K562 (cell line): ENCODE results near the gene AIM2. TPM values are rescaled to one million over a fixed set of nuclear protein-coding genes. Genes with fewer than 3 reads are reported as not detected.

Experiments
- DMBX1 ChIP-seq: fragments of 250-450 bp; sonication (Bioruptor Pico); IDR thresholded peaks from 2 replicates; pipeline ENCODE4 v1.8.0; 2022; ENCODE audit warnings: inconsistent platforms, mild to moderate bottlenecking, moderate library complexity, borderline replicate concordance
- GABPA ChIP-seq: fragments of 200-800 bp; sonication (Bioruptor generic); conservative IDR thresholded peaks from 2 replicates; pipeline ENCODE4 v1.6.1; 2016; ENCODE audit warnings: low read depth, missing genetic modification characterization, missing compliant biosample characterization
- GABPB2 ChIP-seq: fragments of 250-450 bp; sonication (Bioruptor Pico); conservative IDR thresholded peaks from 2 replicates; pipeline ENCODE4 v1.5.1; 2021; ENCODE audit warnings: mild to moderate bottlenecking
- NFRKB ChIP-seq: fragments of 450-650 bp; IDR thresholded peaks from 2 replicates; pipeline ENCODE4 v1.6.1; 2016; ENCODE audit warnings: low read depth
- NR0B1 ChIP-seq: fragments of 450-650 bp; IDR thresholded peaks from one replicate; pipeline ENCODE4 v1.6.1; 2018; ENCODE audit warnings: mild to moderate bottlenecking, moderate library complexity; ENCODE audit not compliant: partially characterized antibody
- NR2C1 ChIP-seq, 2 experiments: fragments of 450-650 bp; IDR thresholded peaks; 2 replicates each; pipeline ENCODE4 v1.6.1; 2017; ENCODE audit warnings: mild to moderate bottlenecking in 2 of 2, antibody characterized with exemption in 1 of 2, inconsistent platforms in 1 of 2, missing compliant biosample characterization in 1 of 2, missing genetic modification characterization in 1 of 2
- PHB ChIP-seq: fragments of 250-450 bp; sonication (Bioruptor Pico); IDR thresholded peaks from 2 replicates; pipeline ENCODE4 v1.5.0; 2021
- PHB2 ChIP-seq: fragments of 450-650 bp; IDR thresholded peaks from 2 replicates; pipeline ENCODE4 v1.6.1; 2017; ENCODE audit warnings: low read depth
- RB1 ChIP-seq: fragments of 450-650 bp; IDR thresholded peaks from 2 replicates; pipeline ENCODE4 v1.6.1; 2017; ENCODE audit warnings: low read depth, mild to moderate bottlenecking
- ZFP1 ChIP-seq: fragments of 450-650 bp; formaldehyde crosslinking; IDR thresholded peaks from 2 replicates; pipeline ENCODE4 v1.4.0; 2020; ENCODE audit warnings: mild to moderate bottlenecking, mixed read lengths
- ZMIZ1 ChIP-seq, 2 experiments: fragments of 150-350 bp in 1 of 2; IDR thresholded peaks; 2 replicates each; pipeline ENCODE4 v1.6.1; 2012 to 2016; ENCODE audit warnings: low read depth in 2 of 2, low read length in 2 of 2, mild to moderate bottlenecking in 1 of 2, moderate library complexity in 1 of 2
- ZNF124 ChIP-seq: sonication (generic); formaldehyde crosslinking; IDR thresholded peaks from 2 replicates; pipeline ENCODE4 v1.8.1; 2022; ENCODE audit warnings: missing genetic modification reagents
- ZNF311 ChIP-seq: fragments of 250-450 bp; sonication (Bioruptor Pico); IDR thresholded peaks from 2 replicates; pipeline ENCODE4 v1.4.0; 2020; ENCODE audit warnings: mild to moderate bottlenecking, moderate library complexity
- ZNF318 ChIP-seq, 2 experiments: fragments of 450-650 bp; IDR thresholded peaks; 2 replicates each; pipeline ENCODE4 v1.6.1; 2016; ENCODE audit warnings: mild to moderate bottlenecking in 2 of 2, borderline replicate concordance in 1 of 2, low read depth in 1 of 2, moderate library complexity in 1 of 2
- polyA plus RNA-seq, 8 experiments: library from polyadenylated mRNA; depleted of rRNA in 4 of 8; stranded (reverse) in 5 of 8; unstranded in 3 of 8; fragments of >200 nt; fragmentation: Nextera tagmentation in 2 of 8; fragmentation: Illumina TruSeq in 1 of 8; extraction: Ambion mirVana in 2 of 8; extraction: Trizol in 1 of 8; gene quantifications; 2 replicates each; pipeline versions ENCODE4 v1.2.1 to v1.2.3, GENCODE V29; 2011 to 2014; ENCODE audit warnings: inconsistent platforms in 1 of 8, missing spikeins in 1 of 8
- total RNA-seq, 7 experiments: library from RNA; depleted of rRNA in 6 of 7; stranded (reverse); fragments of >200 nt in 6 of 7; fragmentation: Illumina TruSeq in 2 of 7; extraction: Trizol in 2 of 7; gene quantifications; 2 replicates each; pipeline versions ENCODE4 v1.2.1 to v1.2.3, GENCODE V29; 2011 to 2021; ENCODE audit warnings: low replicate concordance in 1 of 7

The AIM2 gene
- total and polyA plus RNA-seq, 9 of the 15 experiments (the other 6 are each of a cell fraction or from before 2014, with no cell fraction given), result 0.10 to 0.95 (median 0.22) TPM

GRCh38 chr1:159077120-159077961 is 775 bp upstream of the AIM2 start (continued):
- TF ChIP-seq ZMIZ1 (IDR thresholded peaks at IDR 0.05; ENCODE audit: low read depth in 2 of 2, low read length in 2 of 2) (no peak), ZNF124 (CRISPR knock-in tag) (no peak), RB1 (no peak), DMBX1 (CRISPR knock-in tag) (peak; percentile 45; the same call in 1 of the 2 replicates), GABPB2 (CRISPR knock-in tag) (no peak), NR2C1 (IDR thresholded peaks at IDR 0.05) (no peak), NR2C1 (tag; IDR thresholded peaks at IDR 0.05) (no peak; the same call in 1 of the 2 replicates), GABPA (tag) (no peak), PHB2 (no peak), ZNF311 (CRISPR knock-in tag) (no peak), ZNF318 (IDR thresholded peaks at IDR 0.05; ENCODE audit: borderline replicate concordance in 1 of 2, low read depth in 1 of 2) (peak; percentile 8 to 27; a peak in 1 of 4 replicates), NFRKB (peak; percentile 84), NR0B1 (no peak), PHB (no peak), ZFP1 (CRISPR knock-in tag) (no peak)
